Measurements from ENCODE around the gene THOC2. TPM values are rescaled to one million over a fixed set of nuclear protein-coding genes. Genes with fewer than 3 reads are reported as not detected.
"Not testable (repeated sequence)": the region's sequence is repeated elsewhere in the genome, so short reads cannot be mapped to it uniquely, and the experiment has no call there.

The THOC2 gene
- 86.7 TPM for total RNA-seq

GRCh38 chrX:123732670-123733363, at the start of gene THOC2:
Gene THOC2, minus strand, starts transcription at chrX:123733052. Its CDS starts 30 bp downstream, at chrX:123733022.
- peak; percentile 33 to 86 for TF ChIP-seq POLR2AphosphoS5 (IDR thresholded peaks at IDR 0.05; ENCODE audit: insufficient read depth in 1 of 2, low read depth in 1 of 2)
- peak in 1 of 3 experiments; percentile 32 for TF ChIP-seq CTCF (IDR thresholded peaks at IDR 0.05)
- no peak for TF ChIP-seq POLR2A (IDR thresholded peaks at IDR 0.05)
- Histone ChIP-seq H3K4me1 (no peaks in the 10 kb centered on the region), H3K27ac (peak within 1 kb of the TSS; percentile 84), H3K36me3 (no peaks in the 10 kb centered on the region), H3K27me3 (no peaks in the 10 kb centered on the region), H3K9me3 (no peaks in the 10 kb centered on the region), H3K4me3 (peak within 1 kb of the TSS; percentile 63 to 67)
- peak in 1 of 2 donors; percentile 91 for DNase-seq (ENCODE audit: extremely low spot score in 2 of 2)
- intact Hi-C loops (cut with DNase I): no loop called here

GRCh38 chrX:123781786-123782185, 48.9 kb upstream of the THOC2 start:
- DNase-seq (ENCODE audit: extremely low spot score in 2 of 2); H3K27me3 ChIP-seq; H3K27ac ChIP-seq; H3K36me3 ChIP-seq; intact Hi-C loops (cut with DNase I); H3K4me3 ChIP-seq; H3K4me1 ChIP-seq; H3K9me3 ChIP-seq: not testable (repeated sequence)

- intact Hi-C loops (cut with DNase I): no loop called here
- Histone ChIP-seq H3K27ac (no peak overlapping the region), H3K27me3 (no peaks in the 10 kb centered on the region), H3K9me3 (no peaks in the 10 kb centered on the region), H3K4me3 (no peak overlapping the region), H3K4me1 (no peaks in the 10 kb centered on the region), H3K36me3 (no peaks in the 10 kb centered on the region)
- no peak for DNase-seq (ENCODE audit: extremely low spot score in 2 of 2)
- TF ChIP-seq POLR2A (IDR thresholded peaks at IDR 0.05) (no peak), CTCF (IDR thresholded peaks at IDR 0.05) (no peak), POLR2AphosphoS5 (IDR thresholded peaks at IDR 0.05; ENCODE audit: insufficient read depth in 1 of 2, low read depth in 1 of 2) (no peak)
These were observed 47.1 kb upstream of the THOC2 start for GRCh38 chrX:123779908-123780396.

- TF ChIP-seq POLR2AphosphoS5 (IDR thresholded peaks at IDR 0.05; ENCODE audit: insufficient read depth in 1 of 2, low read depth in 1 of 2) (no peak), POLR2A (IDR thresholded peaks at IDR 0.05) (no peak), CTCF (IDR thresholded peaks at IDR 0.05) (no peak)
- DNase-seq (ENCODE audit: extremely low spot score in 2 of 2): peak in 1 of 2 donors; percentile 16
- H3K27ac ChIP-seq: no peak overlapping the region
- no peaks in the 10 kb centered on the region for H3K9me3 ChIP-seq
- H3K36me3 ChIP-seq: no peaks in the 10 kb centered on the region
- no peaks in the 10 kb centered on the region for H3K27me3 ChIP-seq
- H3K4me1 ChIP-seq: no peaks in the 10 kb centered on the region
- H3K4me3 ChIP-seq: no peak overlapping the region
- intact Hi-C loops (cut with DNase I): no loop called here
These were observed 40.6 kb upstream of the THOC2 start for GRCh38 chrX:123773258-123773988.

- Histone ChIP-seq H3K4me1 (no peaks in the 10 kb centered on the region), H3K36me3 (no peaks in the 10 kb centered on the region), H3K27ac (no peak overlapping the region), H3K9me3 (no peaks in the 10 kb centered on the region), H3K27me3 (no peaks in the 10 kb centered on the region), H3K4me3 (no peak overlapping the region)
- intact Hi-C loops (cut with DNase I): no loop called here
- TF ChIP-seq CTCF (IDR thresholded peaks at IDR 0.05) (no peak), POLR2A (IDR thresholded peaks at IDR 0.05) (no peak)
- no peak for DNase-seq (ENCODE audit: extremely low spot score in 2 of 2)
These were observed 38.7 kb upstream of the THOC2 start for GRCh38 chrX:123771449-123772064.

All from vagina (tissue), 2 donors.